OCI-LY3 (cell line): ENCODE data around the gene MARK3.

Source experiments
- H2AFZ ChIP-seq: fragments of 200-600, 300-600 bp; shearing (Covaris generic); 2 replicates; pipeline ENCODE4 v1.6.0; 2014; ENCODE audit warnings: antibody characterized with exemption, low read depth, low read length
- H3K27ac ChIP-seq: fragments of 200-600, 300-600 bp; sonication (generic); 2 replicates; pipeline ENCODE4 v1.5.1; 2014; ENCODE audit warnings: mild to moderate bottlenecking, low read length, moderate library complexity, mixed read lengths
- H3K27me3 ChIP-seq: fragments of 200-600, 300-600 bp; sonication (generic); 2 replicates; pipeline ENCODE4 v1.6.1; 2014; ENCODE audit warnings: low read depth, low read length, mixed read lengths
- H3K36me3 ChIP-seq: fragments of 200-600, 300-600 bp; sonication (generic); replicated peaks from 2 replicates; pipeline ENCODE3; 2014; ENCODE audit warnings: low read depth, low read length, mixed read lengths
- H3K4me1 ChIP-seq: fragments of 300-600, 200-600 bp; sonication (generic); 2 replicates; pipeline ENCODE4 v1.6.1; 2014; ENCODE audit warnings: low read length, mixed read lengths
- H3K4me2 ChIP-seq: fragments of 200-600, 300-600 bp; sonication (generic); 2 replicates; pipeline ENCODE4 v1.6.1; 2014; ENCODE audit warnings: low read length, mixed read lengths
- H3K4me3 ChIP-seq: fragments of 300-600, 200-600 bp; sonication (generic); 2 replicates; pipeline ENCODE4 v1.5.1; 2014; ENCODE audit warnings: antibody characterized with exemption, mild to moderate bottlenecking, low read length, moderate library complexity
- H3K79me2 ChIP-seq: fragments of 300-600, 200-600 bp; shearing (Covaris generic); 2 replicates; pipeline ENCODE4 v1.6.1; 2014; ENCODE audit warnings: mild to moderate bottlenecking, low read length, mixed read lengths
- H3K9ac ChIP-seq: fragments of 300-600, 200-600 bp; shearing (Covaris generic); 2 replicates; pipeline ENCODE4 v1.6.0; 2014; ENCODE audit warnings: mild to moderate bottlenecking, low read length, moderate library complexity
- H3K9me3 ChIP-seq: fragments of 200-600, 300-600 bp; shearing (Covaris generic); 2 replicates; pipeline ENCODE4 v1.6.1; 2014; ENCODE audit warnings: low read length, mixed read lengths; ENCODE audit not compliant: insufficient read depth
- H4K20me1 ChIP-seq: fragments of 200-600, 300-600 bp; sonication (generic); 2 replicates; pipeline ENCODE4 v1.6.1; 2016; ENCODE audit warnings: low read length, mixed read lengths; ENCODE audit not compliant: insufficient read depth
- EZH2phosphoT487 ChIP-seq: fragments of 200-600 bp; shearing (Covaris generic); IDR thresholded peaks from 2 replicates; pipeline ENCODE4 v1.6.1; 2018; ENCODE audit warnings: antibody characterized with exemption, mixed run types, low read depth
- TF ChIP-seq, protein P1 (sequence below): fragments of 200-600, 300-600 bp; sonication (generic); IDR thresholded peaks from 2 replicates; pipeline ENCODE4 v1.5.1; 2014; ENCODE audit warnings: antibody characterized with exemption, low read length, low read depth

Gene MARK3

GRCh38 chr14:103543140-103543539 lies 157.9 kb downstream of the MARK3 start:
- Histone ChIP-seq H3K9ac (no peak overlapping the region), H3K36me3 (no peaks in the 10 kb centered on the region), H3K79me2 (no peaks in the 10 kb centered on the region), H3K27ac (no peak overlapping the region), H3K4me1 (peaks cover 6% of the 10 kb centered on the region; the same call in 1 of the 2 replicates), H4K20me1 (no peaks in the 10 kb centered on the region), H2AFZ (no peak overlapping the region), H3K27me3 (0 out of 2 replicates have a peak, but pooled peaks cover 3% of the 10 kb centered on the region), H3K9me3 (no peaks in the 10 kb centered on the region), H3K4me3 (no peak overlapping the region), H3K4me2 (no peak overlapping the region)
- TF ChIP-seq, protein P1, sequence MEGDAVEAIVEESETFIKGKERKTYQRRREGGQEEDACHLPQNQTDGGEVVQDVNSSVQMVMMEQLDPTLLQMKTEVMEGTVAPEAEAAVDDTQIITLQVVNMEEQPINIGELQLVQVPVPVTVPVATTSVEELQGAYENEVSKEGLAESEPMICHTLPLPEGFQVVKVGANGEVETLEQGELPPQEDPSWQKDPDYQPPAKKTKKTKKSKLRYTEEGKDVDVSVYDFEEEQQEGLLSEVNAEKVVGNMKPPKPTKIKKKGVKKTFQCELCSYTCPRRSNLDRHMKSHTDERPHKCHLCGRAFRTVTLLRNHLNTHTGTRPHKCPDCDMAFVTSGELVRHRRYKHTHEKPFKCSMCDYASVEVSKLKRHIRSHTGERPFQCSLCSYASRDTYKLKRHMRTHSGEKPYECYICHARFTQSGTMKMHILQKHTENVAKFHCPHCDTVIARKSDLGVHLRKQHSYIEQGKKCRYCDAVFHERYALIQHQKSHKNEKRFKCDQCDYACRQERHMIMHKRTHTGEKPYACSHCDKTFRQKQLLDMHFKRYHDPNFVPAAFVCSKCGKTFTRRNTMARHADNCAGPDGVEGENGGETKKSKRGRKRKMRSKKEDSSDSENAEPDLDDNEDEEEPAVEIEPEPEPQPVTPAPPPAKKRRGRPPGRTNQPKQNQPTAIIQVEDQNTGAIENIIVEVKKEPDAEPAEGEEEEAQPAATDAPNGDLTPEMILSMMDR: no peak
- TF ChIP-seq EZH2phosphoT487: no peak

GRCh38 chr14:103543721-103544387 lies 158.6 kb downstream of the MARK3 start:
- Histone ChIP-seq H3K4me3 (no peak overlapping the region), H3K4me2 (no peak overlapping the region), H4K20me1 (no peaks in the 10 kb centered on the region), H3K4me1 (peaks cover 6% of the 10 kb centered on the region; the same call in 1 of the 2 replicates), H2AFZ (no peak overlapping the region), H3K36me3 (no peaks in the 10 kb centered on the region), H3K79me2 (no peaks in the 10 kb centered on the region), H3K27ac (no peak overlapping the region), H3K9ac (no peak overlapping the region), H3K27me3 (0 out of 2 replicates have a peak, but pooled peaks cover 3% of the 10 kb centered on the region), H3K9me3 (no peaks in the 10 kb centered on the region)
- TF ChIP-seq, protein P1: no peak
- TF ChIP-seq EZH2phosphoT487: no peak

DNA sequence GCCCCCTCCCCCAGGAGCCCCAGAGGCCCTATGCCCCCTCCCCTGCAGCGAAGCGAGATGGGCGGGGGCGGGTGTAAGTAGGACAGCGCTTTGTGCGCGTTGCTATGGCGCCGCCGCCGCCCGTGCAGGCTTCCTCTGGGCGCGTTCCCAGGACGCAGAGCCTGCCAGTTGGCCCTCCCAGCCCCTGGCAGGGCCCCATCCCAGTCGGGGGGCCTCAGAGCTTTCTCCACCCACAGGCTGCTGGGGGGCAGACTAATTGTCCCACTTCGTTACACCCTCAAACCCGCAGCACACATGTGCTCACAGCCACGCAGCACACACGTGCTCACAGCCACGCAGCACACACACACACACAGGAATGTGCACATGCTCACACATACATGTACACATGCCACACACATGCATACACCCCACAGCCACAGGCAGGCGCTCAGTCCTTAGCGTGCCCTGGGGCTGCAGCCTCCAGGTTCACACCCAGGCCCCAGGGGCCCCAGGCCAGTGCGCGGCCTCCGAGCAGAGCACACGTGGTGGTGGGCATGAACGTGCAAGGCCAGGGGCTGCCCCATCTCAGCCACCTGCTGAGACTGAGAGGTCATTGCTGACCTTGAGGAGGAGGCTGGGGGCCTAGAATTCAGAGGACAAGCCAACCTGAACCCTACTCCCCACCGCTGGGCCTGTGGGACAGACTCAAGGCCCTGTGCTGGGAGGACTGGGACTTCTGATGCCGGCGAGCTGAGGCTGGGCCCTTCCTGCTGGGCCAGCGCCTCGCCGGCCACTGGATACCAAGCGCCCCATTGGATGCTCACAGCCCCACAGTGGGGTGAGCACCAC lies 159.4 kb downstream of the MARK3 start:
- no peak overlapping the region for H3K27ac ChIP-seq
- peaks cover 6% of the 10 kb centered on the region; the same call in 1 of the 2 replicates for H3K4me1 ChIP-seq

More for the DNA sequence above, 159.4 kb downstream of the MARK3 start:
- no peak overlapping the region for H2AFZ ChIP-seq
- H3K9me3 ChIP-seq: no peaks in the 10 kb centered on the region
- H3K9ac ChIP-seq: no peak overlapping the region
- H3K4me3 ChIP-seq: no peak overlapping the region
- H4K20me1 ChIP-seq: no peaks in the 10 kb centered on the region
- 0 out of 2 replicates have a peak, but pooled peaks cover 3% of the 10 kb centered on the region for H3K27me3 ChIP-seq
- H3K36me3 ChIP-seq: no peaks in the 10 kb centered on the region
- H3K4me2 ChIP-seq: no peak overlapping the region
- H3K79me2 ChIP-seq: no peaks in the 10 kb centered on the region
- TF ChIP-seq EZH2phosphoT487: no peak
- TF ChIP-seq, protein P1: no peak
